ENCODE measurements around the gene LAMA5.

The LAMA5 gene

DNA sequence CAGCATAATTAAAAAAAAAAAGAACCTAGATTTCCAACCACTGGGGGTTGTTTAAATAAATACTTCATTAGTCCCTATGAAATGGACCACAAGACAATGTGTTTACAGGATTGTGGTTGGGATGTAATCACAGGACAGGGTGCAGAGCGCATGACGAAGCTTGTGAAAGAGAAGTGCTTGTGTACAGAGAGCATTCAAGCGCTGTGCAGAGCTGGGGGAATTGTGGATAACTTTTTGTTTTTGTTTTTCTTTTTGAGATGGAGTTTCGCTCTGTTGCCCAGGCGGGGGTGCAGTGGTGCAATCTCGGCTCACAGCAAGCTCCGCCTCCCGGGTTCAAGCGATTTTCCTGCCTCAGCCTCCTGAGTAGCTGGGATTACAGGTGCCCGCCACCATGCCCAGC is 22.3 kb downstream of the LAMA5 start:
- no peak for DNase-seq (ENCODE audit: low spot score)

DNA sequence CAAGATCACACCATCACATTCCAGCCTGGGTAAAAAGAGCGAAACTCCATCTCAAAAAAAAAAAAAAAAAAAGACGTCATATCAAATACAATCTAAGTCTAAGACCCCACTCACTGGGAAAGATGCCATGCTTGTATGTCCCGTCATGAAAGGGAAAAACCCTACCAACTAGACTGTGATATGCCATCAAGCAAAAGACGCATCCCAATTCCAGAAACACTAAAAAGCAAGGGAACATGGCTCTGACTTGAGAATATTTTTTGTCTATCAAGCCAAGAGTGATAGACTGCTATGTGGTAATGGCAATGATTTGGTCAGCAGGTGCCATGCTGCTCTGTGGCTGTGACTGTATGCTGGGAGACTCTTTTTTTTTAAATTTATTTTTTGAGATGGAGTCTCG is 23.0 kb downstream of the LAMA5 start:
- no peak for DNase-seq (ENCODE audit: low spot score)

DNA sequence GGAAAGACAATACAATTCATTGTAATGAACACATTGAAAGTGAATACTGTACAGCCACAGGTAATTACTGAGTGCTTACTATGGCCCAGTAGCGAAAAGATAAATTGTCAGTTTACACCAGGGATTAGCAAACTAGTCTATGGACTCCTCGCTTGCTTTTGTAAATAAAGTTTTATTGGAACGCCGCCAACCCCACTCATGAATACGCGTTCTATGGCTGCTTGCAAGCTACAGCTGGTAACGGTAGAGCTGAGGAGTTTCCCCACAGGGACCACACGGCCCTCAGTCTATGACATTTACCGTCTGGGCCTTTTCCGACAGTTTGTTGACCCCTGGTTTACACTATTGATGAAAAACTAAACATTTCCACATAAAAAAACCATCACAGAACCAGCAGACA is 24.2 kb downstream of the LAMA5 start:
- no peak for DNase-seq (ENCODE audit: low spot score)

DNA sequence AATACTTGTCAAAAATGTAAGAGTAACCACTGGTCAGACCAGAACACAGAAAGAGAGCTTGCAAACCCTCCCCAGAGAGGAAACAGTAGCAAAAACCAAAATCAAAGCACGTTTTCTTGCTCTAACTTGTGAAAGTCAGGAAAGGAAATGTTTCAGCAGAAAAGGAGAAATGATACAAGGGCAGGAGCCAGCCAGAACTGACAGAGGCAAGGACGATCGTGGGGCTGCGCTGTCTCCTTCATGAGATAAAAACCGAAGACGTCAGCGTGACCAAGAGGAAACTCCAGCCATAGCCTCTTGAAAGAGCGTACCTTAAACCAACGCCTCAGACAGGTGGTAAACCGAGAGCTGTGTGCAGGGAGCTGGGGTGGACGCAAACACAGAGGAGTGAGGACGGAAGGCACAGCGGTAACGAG is 27.5 kb downstream of the LAMA5 start:
- DNase-seq (ENCODE audit: low spot score), result no peak

DNA sequence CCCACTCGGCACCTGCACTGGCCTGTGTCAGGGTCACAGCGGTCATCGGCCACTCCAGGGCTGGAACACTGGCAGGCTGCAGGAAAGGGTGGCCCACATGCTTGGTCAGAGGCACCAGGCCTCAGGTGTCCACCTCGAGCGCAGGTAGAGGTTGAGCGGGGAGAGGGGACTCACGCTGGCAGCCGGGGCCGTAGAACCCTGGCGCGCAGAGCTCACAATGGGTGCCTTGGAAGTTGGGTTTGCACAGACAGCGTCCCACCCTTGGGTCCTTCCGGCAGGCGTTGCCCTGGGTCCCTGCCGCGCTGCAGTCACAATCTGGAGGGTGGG is 28.9 kb downstream of the LAMA5 start:
- DNase-seq (ENCODE audit: low spot score), result no peak

DNA sequence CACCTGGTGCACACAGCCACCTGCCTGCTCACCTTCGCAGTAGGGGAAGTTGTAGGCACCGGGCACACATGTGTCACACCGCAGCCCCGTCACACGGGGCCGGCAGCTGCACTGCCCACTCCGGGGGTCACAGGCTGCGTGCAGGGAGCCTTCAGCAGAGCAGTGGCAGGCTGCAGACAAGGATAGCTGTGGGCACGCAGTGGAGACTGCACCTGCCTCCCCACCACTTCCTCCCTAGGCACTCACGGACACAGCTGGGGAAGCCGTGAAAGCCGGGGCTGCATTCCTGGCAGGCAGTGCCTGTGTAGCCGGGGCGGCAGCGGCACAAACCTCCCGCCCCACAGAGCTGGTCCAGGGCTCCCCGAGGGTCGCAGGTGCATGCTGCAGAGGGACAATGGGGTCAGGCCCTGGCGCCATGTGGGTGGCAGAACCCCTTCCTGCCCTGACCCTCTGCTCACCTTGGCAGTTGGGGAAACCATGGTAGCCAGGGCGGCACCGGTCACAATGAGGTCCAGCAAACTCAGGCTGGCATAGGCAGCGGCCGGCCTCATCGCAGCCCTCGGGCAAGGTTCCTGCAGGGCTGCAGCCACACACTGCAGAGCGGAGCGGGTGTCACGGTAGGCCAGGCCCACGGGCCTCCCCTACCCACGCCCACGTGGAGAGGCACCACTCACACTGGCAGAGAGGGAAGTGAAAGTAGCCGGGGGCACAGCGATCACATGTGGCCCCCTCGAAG is 29.4 kb downstream of the LAMA5 start:
- no peak for DNase-seq (ENCODE audit: low spot score)

DNA sequence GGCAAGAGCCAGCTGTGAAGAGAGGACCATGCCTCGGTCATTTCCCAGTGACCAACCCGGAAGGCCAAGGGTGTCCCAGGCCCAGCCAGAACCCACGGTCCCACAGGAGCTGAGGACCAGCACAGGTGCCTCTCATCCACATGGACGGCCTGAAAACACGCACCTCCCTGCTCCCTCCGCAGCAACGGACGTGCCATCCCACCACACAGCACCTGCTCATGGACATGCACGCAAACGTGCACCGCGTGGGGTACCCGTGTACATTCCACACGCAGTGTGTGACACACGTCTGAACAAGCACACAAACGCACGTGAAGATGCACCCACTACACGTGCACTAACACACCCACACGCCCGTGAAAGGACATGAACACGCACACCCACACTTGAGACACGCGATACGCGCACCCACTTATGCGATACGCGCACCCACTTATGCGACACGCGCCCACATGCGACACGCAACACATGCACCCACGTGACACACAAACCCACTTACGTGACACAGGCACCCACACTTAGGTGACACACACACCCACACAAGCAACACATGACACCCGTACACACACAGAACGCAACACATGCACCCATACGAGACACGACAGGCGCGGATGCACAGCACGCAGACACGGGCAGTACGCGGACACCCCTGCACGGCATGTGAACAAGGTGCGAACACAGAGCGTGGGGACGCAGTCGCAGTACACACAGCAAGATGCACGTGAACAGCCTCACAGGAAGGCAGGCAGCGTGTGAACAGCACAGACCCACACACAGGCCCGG is 30.1 kb downstream of the LAMA5 start:
- DNase-seq (ENCODE audit: low spot score), result no peak

DNA sequence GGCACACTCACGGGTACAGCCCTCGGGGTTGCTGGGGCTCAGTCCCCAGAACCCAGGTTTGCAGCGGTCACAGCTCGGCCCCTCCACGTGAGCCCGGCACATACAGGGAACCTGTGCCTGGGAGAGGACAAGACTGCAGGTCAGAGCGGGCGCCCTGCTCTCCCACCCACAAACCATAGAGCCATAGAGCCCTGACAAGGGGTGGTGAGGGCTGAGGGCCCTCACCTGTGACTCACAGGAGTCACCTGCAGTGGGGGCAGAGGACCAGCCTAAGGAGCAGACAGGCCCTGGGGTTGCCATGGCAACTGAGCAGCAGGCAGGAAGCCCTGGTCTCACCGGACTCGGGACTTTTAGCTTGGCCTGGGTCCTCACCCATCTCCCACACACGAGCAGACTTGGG is 30.8 kb downstream of the LAMA5 start:
- no peak for DNase-seq (ENCODE audit: low spot score)

DNA sequence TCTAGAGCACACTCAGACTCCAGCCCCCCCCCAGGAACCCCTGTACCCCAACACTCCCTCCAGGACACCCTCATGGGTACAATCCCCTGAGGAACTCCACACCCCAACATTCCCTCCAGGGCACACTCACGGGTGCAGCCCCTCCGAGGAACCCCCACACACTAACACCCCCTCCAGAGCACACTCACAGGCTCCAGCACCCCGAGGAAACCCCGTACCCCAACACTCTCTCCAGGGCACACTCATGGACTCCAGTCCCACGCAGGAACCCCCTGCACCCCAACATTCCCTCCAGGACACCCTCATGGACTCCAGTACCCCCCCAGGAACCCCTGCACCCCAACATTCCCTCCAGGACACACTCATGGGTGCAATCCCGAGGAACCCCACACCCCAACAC is 31.6 kb downstream of the LAMA5 start:
- DNase-seq (ENCODE audit: low spot score), result no peak

DNA sequence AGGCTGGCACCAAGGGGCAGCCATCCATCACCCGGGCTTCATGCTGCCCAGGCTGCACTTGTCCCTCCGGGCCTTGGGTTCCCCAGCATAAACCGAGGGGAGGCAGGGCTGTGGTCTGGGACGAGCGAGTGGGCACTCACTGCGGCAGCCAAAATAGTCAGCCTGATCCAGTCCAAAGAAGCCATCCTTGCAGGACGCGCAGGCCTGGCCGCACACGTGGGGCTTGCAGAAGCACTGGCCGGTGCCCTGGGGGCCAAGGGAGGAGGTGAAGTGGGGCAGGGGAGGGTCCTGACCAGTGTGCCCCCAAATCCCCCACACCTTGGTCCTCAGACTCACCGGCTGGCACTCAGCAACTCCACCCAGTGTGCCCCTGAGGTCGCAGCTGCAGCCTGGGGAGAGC is 32.2 kb downstream of the LAMA5 start:
- no peak for DNase-seq (ENCODE audit: low spot score)

DNA sequence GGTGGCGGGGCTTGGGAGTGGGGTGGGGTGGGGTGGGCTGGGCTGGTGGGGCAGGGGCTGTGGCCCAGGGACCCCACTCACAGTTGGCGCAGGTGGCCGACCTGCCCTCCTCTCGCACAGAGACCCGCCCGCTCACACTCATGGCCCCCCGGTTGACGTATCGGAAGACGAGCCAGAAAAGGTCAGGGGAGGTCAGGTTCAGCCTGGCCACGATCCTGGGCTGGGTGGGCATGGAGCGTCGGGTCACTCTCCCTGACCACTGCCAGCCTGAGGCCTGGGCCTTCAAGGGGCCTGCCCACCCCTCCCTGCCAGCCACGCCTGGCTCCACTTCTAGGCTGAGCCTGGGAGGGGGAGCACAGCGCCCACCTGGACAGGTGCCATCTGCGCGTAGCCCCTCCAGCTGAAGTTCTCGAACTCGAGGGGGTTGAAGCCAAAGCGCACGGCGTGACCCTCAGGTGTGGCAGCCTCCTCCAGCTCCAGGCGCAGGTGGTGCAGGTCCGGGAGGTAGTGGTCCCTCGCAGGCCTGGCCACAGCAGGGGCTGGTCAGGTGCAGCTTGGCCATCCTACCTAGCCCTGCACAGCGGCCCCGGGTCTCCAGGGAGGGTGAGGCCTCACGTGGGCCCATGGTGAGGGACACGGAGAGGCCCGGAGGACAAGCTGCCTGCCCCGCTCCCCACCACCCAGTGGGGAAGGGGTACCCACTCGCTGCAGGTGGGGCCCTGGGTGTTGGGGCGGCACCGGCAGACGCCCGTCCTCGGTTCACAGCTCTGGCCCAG is 33.1 kb downstream of the LAMA5 start:
- DNase-seq (ENCODE audit: low spot score), result no peak

DNA sequence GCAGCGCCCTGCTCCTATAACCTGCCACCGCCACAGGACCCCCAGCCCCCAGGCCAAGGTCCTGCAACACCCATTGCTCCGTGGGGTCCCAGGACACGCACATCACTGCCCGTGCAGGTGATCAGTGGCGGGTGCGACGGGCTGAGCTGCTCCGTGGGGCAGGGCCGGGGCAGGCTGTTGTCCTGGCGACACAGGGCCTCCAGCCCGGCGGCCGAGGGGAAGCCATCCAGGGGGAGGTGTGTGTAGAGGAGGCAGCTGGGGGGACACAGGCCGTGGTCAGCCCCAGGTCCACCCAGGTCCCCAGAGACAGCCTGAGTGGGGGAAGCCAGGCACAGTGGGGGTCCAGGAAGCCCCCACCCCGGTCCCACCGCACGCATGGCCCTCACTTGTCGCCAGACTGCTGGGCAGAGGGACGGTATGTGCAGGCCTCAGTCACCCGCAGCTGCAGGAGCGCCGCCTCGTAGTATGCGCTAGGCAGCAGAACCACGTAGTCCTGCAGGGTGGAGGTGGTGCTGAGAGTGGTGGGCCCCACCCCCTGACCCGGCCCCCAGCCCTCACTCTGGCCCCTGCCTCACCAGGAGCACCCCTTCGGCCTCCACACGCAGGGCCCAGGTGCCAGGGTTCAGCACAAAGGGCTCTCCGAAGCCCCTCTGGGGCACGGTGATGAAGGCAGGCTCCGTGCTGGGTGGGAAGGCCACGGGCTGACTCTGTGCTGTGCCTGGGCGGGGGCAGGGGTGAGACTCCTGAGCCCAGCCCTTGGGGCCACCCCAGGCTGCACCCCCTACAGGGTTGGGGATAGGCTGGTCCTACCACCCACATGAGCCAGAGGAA is 33.9 kb downstream of the LAMA5 start:
- no peak for DNase-seq (ENCODE audit: low spot score)

DNA sequence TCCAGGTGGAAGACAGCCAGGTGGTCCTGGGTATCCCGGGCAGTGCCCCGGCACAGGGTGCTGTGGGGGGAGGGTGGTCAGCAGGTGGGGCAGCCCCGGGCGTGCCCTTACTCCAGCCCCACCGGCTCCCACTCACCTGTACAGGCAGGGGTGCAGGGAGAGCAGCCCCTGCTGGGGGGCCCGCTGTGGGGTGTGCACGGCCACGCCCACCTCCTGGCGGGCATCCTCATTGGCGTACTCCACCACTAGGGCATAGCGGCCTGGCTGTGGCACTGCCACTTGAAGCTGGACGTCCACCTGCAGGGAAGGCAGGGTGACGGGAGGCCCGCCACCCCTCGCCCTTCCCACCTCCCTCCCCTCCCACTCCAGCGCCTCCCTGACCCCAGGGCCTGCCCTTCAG is 34.7 kb downstream of the LAMA5 start:
- no peak for DNase-seq (ENCODE audit: low spot score)

DNA sequence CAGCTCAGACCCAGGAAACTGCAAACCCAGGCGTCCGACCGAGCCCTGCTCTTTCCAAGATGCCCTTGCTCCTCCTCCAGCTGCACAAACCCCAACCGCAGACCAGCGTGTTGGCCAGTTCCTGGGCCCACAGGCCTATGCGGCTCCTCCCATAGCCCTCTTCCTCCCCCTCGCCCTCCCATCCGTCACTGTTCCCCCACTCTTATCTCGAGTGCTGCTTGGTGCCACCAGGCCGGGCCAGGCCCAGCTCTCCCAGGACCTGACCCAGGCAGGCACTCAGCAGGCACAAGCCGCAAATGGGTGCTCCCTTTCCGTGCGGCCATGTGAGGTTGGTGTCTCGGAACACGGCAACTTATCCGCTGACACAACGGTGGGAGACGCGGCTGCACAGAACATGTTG is 35.8 kb downstream of the LAMA5 start:
- DNase-seq (ENCODE audit: low spot score), result no peak

DNA sequence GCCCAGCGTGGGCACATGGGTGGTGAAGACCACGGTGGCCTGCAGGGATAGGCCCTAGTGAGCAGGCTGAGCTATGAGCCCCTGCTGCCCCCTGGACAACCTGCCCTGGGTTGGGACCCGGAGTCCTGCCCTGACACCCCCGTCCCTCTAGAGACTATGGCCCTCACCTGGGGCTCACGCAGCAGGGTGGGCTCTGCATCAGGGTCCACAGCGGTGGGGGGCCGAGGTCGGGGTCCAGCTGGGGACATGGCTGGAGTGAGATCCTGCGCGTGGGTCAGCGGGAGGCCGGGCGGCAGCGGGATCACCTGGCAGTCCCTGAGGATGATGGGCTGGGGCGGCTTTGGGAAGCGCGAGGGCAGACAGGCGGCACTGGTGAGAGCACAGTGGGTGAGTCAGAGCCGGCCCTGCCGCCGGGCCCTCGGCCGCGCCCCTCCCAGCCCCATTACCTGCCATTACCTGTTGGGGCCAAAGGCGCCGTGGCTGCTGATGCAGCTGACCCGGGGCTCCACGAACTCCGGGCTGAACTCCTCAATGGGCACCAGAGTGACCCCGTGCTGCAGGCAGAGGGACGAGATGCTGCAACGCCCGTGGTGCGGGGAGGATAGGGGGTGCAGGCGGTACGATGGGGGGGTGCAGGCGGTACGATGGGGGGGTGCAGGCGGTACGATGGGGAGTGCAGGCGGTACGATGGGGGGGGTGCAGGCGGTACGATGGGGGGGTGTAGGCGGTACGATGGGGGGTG is 36.4 kb downstream of the LAMA5 start:
- no peak for DNase-seq (ENCODE audit: low spot score)

DNA sequence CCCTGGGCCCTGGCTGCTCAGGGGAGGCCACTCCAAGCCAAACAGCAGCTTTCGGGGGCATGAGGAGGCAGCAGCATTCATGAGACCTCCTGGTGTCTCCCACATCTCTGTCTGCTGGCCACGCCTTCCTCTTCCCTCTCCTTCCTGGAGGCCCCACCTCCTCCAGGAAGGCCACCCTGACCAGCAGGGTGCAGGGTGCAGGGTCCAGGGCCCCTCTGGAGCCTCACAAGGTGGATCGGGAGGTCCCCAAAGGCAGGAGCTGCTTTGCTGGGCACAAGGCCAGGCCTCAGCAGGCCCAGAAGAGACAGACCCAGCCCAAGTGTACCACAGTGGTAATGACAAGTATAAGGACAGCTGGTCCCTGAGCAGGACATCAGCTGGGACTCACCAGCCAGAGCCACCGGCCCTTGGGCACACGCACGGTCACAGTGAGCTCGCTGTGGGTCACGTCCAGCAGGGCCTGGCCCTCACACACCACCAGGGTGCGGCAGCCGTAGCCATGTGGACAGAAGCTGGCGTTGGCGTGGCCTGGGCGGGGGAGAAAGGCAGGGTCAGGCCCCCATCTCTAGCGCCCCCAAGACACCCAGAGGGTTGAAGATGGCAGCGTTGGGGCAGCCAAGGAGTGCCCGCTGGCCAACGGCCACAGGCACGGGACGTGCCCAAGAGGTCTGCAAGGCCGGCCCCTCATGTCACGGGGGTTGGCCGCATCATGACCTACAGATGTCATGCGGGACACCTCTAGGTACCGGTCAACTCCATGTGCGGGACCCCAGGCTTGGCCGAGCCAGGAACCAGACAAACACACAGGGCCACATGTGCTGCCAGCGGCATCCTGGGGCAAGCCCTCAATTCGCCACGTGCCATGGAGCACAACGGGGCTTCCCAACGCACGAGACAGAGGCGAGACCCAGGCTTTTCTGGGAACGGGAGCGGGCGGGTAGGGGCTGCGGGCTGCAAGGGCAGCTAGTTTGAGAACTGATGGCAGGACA is 37.4 kb downstream of the LAMA5 start:
- no peak for DNase-seq (ENCODE audit: low spot score)

DNA sequence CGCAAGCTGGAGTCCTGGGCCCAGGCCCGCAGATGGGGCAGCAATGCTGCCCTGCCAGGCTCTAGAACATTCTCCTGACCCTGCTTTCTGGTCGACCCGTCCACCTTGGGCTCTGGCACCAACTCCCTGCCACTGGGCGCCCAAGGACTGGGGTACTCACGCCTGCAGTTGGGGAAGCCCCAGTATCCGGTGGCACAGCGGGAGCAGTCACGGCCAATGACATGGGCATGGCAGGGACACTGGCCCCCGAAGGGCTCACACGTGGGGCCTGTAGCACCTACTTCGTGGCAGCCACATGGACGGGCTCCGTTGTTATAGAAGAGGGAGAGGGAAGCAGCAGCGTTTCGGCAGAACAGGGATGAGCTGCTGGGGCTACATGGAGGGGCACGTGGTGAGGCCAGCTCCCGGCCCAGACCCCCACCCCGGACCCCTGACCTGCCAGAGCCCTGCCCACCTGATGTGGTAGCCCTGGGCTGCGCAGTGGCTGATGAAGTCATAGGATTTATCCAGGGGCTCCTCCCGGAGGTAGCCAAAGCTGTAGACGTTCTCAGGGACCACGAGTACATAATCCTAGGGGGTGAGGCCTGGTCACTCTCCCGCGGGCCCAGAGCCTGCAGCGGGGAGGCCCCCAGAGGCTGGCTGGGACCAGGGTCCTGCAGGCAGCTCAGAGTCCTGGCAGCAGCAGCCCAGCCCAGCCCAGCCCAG is 38.3 kb downstream of the LAMA5 start:
- DNase-seq (ENCODE audit: low spot score), result no peak

DNA sequence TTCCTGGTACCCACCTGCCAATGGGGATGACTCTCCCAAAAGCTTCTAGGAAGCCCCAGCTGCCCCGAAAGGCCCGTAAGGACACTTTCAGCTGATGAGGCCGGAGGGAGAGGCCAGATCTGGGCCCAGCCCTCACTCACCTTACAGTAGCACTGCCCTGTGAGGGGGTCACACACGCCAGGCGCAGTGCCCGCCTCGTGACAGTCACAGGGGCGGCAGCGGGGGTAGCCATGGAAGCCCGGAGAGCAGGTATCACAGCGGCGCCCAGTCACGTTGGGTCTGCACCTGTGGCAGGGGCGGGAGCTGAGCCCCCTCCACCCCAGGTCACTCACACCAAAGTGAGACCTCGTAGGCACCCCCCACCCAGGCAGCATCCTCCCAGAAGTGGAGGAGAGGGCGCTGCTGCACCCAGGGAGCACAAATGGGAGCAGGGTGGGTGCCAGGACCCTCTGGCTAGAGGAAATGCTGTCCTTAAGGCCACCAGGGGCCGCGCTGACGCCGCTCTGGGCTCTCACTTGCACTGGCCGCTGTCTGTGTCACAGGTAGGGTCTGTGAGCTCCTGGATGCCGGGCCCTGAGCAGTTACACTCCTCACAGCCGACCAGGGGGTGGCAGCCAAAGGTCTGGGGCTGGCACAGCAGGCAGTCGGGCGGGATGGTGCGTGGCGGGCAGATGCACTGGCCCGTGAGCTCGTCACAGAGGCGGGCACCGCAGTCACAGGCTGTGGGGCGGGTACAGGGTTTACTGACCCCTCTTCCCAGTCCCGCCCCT is 39.2 kb downstream of the LAMA5 start:
- no peak for DNase-seq (ENCODE audit: low spot score)

All from left forelimb (tissue), 1 donor.